Measurements from ENCODE around the gene MYG1. TPM values are rescaled to one million over a fixed set of nuclear protein-coding genes. Genes with fewer than 3 reads are reported as not detected.

Gene MYG1
- total RNA-seq, 1 experiment from 2014 or later, result 104 TPM

Other genes with a start within 250 kb of the MYG1 start
- gene TNS2, start 249.6 kb upstream of the MYG1 start, total RNA-seq (2021; ENCODE audit: unreplicated experiment), result 25.7 TPM
- gene SPRYD3, start 220.3 kb upstream of the MYG1 start, total RNA-seq (2021; ENCODE audit: unreplicated experiment), result 47.5 TPM
- gene IGFBP6, start 202.0 kb upstream of the MYG1 start, total RNA-seq (2021; ENCODE audit: unreplicated experiment), result 83.4 TPM
- 0.17 TPM for gene SOAT2, start 196.2 kb upstream of the MYG1 start, total RNA-seq (2021; ENCODE audit: unreplicated experiment)
- 49.7 TPM for gene ZNF740, start 119.0 kb upstream of the MYG1 start, total RNA-seq (2021; ENCODE audit: unreplicated experiment)
- 20.3 TPM for gene CSAD, start 118.8 kb upstream of the MYG1 start, total RNA-seq (2021; ENCODE audit: unreplicated experiment)
- 1.9 TPM for gene ITGB7, start 92.4 kb upstream of the MYG1 start, total RNA-seq (2021; ENCODE audit: unreplicated experiment)
- 68.9 TPM for gene RARG, start 67.5 kb upstream of the MYG1 start, total RNA-seq (2021; ENCODE audit: unreplicated experiment)
- gene ESPL1, start 31.4 kb upstream of the MYG1 start, total RNA-seq (2021; ENCODE audit: unreplicated experiment), result 50.3 TPM
- 318 TPM for gene PFDN5, start 4.2 kb upstream of the MYG1 start, total RNA-seq (2021; ENCODE audit: unreplicated experiment)
- gene AAAS, start 21.9 kb downstream of the MYG1 start, total RNA-seq (2021; ENCODE audit: unreplicated experiment), result 87.9 TPM
- gene SP7, start 36.7 kb downstream of the MYG1 start, total RNA-seq (2021; ENCODE audit: unreplicated experiment), result not detected
- gene SP1, start 80.5 kb downstream of the MYG1 start, total RNA-seq (2021; ENCODE audit: unreplicated experiment), result 96.8 TPM
- not detected for gene AMHR2, start 124.2 kb downstream of the MYG1 start, total RNA-seq (2021; ENCODE audit: unreplicated experiment)
- gene PRR13, start 142.0 kb downstream of the MYG1 start, total RNA-seq (2021; ENCODE audit: unreplicated experiment), result 216 TPM
- 856 TPM for gene PCBP2, start 152.4 kb downstream of the MYG1 start, total RNA-seq (2021; ENCODE audit: unreplicated experiment)
- 16.3 TPM for gene MAP3K12, start 199.8 kb downstream of the MYG1 start, total RNA-seq (2021; ENCODE audit: unreplicated experiment)
- gene TARBP2, start 201.6 kb downstream of the MYG1 start, total RNA-seq (2021; ENCODE audit: unreplicated experiment), result 40.1 TPM
- not detected for gene NPFF, start 207.8 kb downstream of the MYG1 start, total RNA-seq (2021; ENCODE audit: unreplicated experiment)